GM12873 (cell line): Measurements from ENCODE around the gene PCCB.

Experiments used
- TF ChIP-seq, protein P1 (sequence below): IDR thresholded peaks from 2 replicates; pipeline ENCODE4 v1.5.1; 2012; ENCODE audit warnings: low read depth, mild to moderate bottlenecking, moderate library complexity, low read length, control low read depth; ENCODE audit not compliant: insufficient read depth; ENCODE audit errors: missing control alignments

The PCCB gene

DNA sequence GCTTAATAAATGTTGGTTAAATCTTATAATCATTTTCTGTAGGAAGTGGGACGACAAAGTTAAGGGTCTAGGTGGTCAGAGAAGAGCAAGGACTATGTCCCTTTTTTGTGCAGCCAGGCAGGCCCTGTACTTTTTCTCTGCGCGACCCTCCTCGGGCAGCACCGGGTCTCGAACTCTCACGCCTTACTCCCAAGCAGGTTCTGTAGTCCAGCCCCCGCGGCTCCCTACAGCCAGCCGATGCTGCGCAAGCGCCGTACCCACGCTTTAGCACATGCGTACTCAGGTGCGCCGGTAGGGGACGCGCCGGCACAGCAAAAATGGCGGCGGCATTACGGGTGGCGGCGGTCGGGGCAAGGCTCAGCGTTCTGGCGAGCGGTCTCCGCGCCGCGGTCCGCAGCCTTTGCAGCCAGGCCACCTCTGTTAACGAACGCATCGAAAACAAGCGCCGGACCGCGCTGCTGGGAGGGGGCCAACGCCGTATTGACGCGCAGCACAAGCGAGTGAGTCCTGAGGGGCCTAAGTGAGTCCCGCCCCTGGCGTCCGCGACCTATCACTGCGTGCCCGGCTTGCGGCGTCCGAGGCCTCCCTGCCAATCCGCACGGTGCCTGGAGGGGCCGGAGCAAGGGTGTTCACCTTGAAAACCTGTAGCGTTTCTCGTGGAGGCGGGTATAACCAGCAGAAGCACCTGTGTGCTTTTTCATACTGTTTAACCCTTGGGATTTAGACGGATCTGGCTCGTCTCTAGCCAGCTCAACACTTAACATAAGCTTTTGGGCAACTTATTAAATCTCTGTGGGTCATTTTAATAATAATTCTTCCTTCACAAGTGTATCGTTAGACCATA lies at the start of gene PCCB:
Gene PCCB, plus strand, starts transcription at position 282 of the 844 bp plus-strand sequence. Its CDS starts 36 bp downstream, at position 318.
- TF ChIP-seq, protein P1, sequence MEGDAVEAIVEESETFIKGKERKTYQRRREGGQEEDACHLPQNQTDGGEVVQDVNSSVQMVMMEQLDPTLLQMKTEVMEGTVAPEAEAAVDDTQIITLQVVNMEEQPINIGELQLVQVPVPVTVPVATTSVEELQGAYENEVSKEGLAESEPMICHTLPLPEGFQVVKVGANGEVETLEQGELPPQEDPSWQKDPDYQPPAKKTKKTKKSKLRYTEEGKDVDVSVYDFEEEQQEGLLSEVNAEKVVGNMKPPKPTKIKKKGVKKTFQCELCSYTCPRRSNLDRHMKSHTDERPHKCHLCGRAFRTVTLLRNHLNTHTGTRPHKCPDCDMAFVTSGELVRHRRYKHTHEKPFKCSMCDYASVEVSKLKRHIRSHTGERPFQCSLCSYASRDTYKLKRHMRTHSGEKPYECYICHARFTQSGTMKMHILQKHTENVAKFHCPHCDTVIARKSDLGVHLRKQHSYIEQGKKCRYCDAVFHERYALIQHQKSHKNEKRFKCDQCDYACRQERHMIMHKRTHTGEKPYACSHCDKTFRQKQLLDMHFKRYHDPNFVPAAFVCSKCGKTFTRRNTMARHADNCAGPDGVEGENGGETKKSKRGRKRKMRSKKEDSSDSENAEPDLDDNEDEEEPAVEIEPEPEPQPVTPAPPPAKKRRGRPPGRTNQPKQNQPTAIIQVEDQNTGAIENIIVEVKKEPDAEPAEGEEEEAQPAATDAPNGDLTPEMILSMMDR = peak; percentile 64

DNA sequence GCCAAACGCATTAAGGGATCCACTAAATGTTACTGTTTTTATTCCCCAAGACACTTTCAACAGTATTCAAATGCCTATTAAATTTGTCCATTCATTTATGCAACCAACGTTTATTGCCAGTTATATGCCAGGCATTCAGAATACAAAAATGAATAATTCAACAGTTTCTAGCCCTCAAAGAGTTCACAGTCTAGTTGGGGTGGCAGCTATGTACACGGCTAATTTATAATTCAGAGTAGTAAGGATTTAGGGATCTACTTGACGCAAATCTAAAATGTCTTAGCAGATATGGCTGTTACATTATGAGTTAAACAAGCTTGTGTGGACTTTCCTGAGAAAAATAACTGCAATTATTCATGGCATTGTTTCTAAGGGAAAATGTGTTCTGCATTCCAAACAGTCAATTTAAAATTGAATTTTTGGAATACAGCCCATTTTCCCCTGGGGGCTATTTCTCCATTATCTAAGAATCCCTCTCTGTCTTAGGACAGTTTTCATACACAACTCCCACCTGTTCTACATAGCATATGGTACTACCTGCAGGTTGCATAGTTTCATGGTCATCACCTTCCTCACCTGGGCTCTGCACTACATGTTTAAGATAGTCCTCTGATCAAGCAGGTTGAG lies 42.5 kb upstream of the PCCB start:
- TF ChIP-seq, protein P1 = no peak

DNA sequence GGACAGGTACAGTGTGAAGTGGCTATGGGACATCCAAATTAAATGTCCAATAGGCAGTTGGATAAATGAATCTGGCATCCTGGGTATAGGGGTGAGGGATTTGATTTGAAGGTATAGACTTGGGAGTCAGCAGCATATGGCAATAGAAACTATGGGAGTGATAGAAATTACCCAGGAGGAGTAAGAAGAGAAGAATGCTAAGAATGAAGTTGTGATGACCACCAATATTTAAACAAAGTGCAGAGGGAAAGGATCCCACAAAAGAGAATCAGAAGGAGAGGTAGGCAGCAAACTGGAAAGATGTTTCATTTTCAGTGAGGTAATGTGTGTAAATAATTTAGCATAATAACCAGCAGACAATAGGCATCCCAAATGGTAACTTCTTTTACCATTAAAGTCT lies 40.2 kb upstream of the PCCB start:
- TF ChIP-seq, protein P1 = no peak

DNA sequence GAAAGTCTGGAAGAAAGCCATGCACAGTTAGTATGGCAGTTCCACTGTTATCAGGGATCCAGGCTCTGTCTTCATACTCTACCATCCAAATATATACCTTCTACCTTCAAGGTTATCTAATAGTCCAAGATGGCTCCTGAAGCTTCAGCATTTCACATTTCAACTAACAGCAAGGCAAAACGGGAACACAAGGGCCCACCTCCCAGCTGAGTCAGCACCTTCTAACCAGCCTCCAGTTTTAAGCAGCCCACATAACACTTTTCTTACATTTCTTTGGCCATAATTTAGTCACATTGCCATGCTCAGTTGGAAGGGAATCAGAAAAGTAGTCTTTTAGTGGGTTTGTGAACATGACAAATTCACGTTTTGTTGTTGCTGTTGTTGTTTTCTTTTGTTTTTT lies 38.6 kb upstream of the PCCB start:
- TF ChIP-seq, protein P1 = no peak

DNA sequence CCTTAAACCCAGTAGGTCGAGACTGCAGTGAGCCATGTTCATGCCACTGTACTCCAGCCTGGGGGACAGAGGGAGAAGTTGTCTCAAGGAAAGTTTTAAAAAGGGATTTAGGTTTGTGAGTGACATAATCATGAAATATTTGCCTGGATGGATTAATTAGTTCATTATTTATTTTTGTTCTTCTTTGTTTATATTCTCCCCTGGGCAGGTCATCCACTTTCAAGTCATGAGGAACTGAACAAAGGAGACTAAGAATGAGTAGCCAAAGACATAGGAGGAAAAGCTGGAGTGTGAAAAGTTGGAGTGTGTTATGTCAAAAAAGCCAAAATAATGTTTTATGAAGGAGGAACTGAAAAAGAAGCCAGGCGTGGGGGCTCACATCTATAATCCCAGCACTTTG lies 17.7 kb upstream of the PCCB start:
- TF ChIP-seq, protein P1 = no peak

DNA sequence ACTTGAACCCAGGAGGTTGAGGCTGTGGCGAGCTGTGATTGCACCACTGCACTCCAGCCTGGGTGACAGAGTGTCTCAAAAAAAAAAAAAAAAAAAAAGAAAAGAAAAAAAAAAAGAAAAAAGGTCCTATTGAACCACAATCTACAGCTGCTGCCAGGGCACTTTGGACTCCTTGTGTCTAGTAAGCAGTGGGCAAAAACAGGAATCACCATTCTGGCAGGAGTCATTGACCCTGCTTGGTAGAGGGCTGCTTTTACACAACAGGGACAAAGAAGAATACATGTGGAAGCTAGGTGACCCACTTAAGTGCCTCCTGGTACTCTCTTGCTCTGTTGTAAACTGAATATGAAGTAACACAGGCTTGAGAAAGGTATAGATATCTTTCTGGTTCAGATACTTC lies 14.6 kb upstream of the PCCB start:
- TF ChIP-seq, protein P1 = no peak

DNA sequence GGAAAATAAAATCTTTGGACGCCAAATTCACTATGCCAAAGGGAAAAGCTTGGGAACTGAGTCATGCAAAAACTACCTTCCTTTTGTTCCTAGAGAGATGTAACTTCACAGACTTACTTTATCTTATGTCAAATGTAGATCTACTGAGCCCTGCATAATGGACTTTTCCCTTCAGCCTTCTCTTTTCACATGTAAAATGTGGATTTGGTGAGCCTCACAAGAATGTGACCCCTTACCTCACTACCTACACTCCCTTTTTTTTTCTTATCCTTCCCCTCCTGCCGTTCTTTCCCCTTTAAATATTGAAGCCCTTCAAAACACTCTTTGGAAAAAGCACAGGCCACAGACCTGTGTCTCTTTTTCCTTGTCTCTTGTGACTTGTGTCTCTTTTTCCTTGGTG lies 14.0 kb upstream of the PCCB start:
- TF ChIP-seq, protein P1 = no peak
